PC-9 (cell line): ENCODE data around the gene UGT1A3. TPM values are rescaled to one million over a fixed set of nuclear protein-coding genes. Genes with fewer than 3 reads are reported as not detected.

Experiments used
- BruUV-seq: library from RNA; stranded (reverse); fragments of 400-500 nt; replicated peaks from 2 replicates; lab custom pipeline; 2021; lab: Mats Ljungman, UMichigan
- CTCF ChIA-PET: fragments of 300-600 bp; sonication (Branson Sonifier 250); formaldehyde crosslinking; loops from one replicate; lab custom pipeline; 2022; ENCODE audit warnings: antibody characterized with exemption; lab: Charles Lee
- POLR2A ChIA-PET: fragments of 300-600 bp; sonication (Branson Sonifier 250); formaldehyde crosslinking; loops from one replicate; lab custom pipeline; 2022; ENCODE audit warnings: antibody characterized with exemption; ENCODE audit not compliant: unreplicated experiment; lab: Charles Lee
- DNase-seq, 2 experiments: peaks; one replicate each; pipeline versions ENCODE4 v3.0.0 to v3.0.0-alpha.2; 2015 to 2022; ENCODE audit warnings: mixed read lengths in 1 of 2
- H2AFZ ChIP-seq: fragments of 200-600 bp; sonication (generic); 2 replicates; pipeline ENCODE4 v1.8.1; 2017; ENCODE audit warnings: antibody characterized with exemption
- H3F3A ChIP-seq: fragments of 200-600 bp; sonication (generic); 2 replicates; pipeline ENCODE4 v1.8.1; 2017; ENCODE audit warnings: antibody characterized with exemption, mild to moderate bottlenecking, low read depth; ENCODE audit not compliant: insufficient read depth
- H3K27ac ChIP-seq: fragments of 200-600 bp; sonication (generic); 2 replicates; pipeline ENCODE4 v1.6.1; 2016; ENCODE audit warnings: mixed run types
- H3K27me3 ChIP-seq: fragments of 200-600 bp; sonication (generic); 2 replicates; pipeline ENCODE4 v1.6.1; 2016; ENCODE audit warnings: low read depth, mixed run types; ENCODE audit not compliant: insufficient read depth
- H3K36me3 ChIP-seq: fragments of 200-600 bp; sonication (generic); 2 replicates; pipeline ENCODE4 v1.6.1; 2016; ENCODE audit warnings: low read depth, mixed run types
- H3K4me1 ChIP-seq: fragments of 200-600 bp; sonication (generic); replicated peaks from 2 replicates; pipeline ENCODE4 v1.6.1; 2016; ENCODE audit warnings: mixed run types; ENCODE audit not compliant: insufficient read depth
- H3K4me2 ChIP-seq: fragments of 200-600 bp; sonication (generic); 2 replicates; pipeline ENCODE4 v1.6.1; 2017; ENCODE audit warnings: mixed run types
- H3K4me3 ChIP-seq: fragments of 200-600 bp; sonication (generic); 2 replicates; pipeline ENCODE4 v1.6.1; 2016; ENCODE audit warnings: mixed run types
- H3K79me2 ChIP-seq: fragments of 200-600 bp; sonication (generic); 2 replicates; pipeline ENCODE4 v1.6.1; 2017; ENCODE audit warnings: low read depth, mixed run types
- H3K9me2 ChIP-seq: fragments of 200-600 bp; sonication (generic); 2 replicates; pipeline ENCODE4 v1.8.1; 2017; ENCODE audit warnings: mild to moderate bottlenecking; ENCODE audit not compliant: insufficient read depth
- H3K9me3 ChIP-seq: fragments of 200-600 bp; sonication (generic); 2 replicates; pipeline ENCODE4 v1.8.1; 2016; ENCODE audit warnings: low read depth; ENCODE audit not compliant: insufficient read depth
- H4K20me1 ChIP-seq: fragments of 200-600 bp; sonication (generic); 2 replicates; pipeline ENCODE4 v1.8.1; 2017; ENCODE audit not compliant: insufficient read depth
- EZH2 ChIP-seq: fragments of 200-600 bp; sonication (generic); IDR thresholded peaks from 2 replicates; pipeline ENCODE4 v1.8.0; 2017; ENCODE audit warnings: antibody characterized with exemption, low read depth
- intact Hi-C: fragments of 100-400 bp; cut with micrococcal nuclease; formaldehyde crosslinking; loops from one replicate; pipeline ENCODE4 v1.10.0; 2022; ENCODE audit not compliant: unreplicated experiment
- total RNA-seq: library from RNA; stranded (reverse); gene quantifications from 2 replicates; pipeline ENCODE4 v1.2.3, GENCODE V29; 2021
- TF ChIP-seq, protein P1 (sequence below): fragments of 200-600 bp; sonication (generic); conservative IDR thresholded peaks from 2 replicates; pipeline ENCODE4 v1.6.1; 2017; ENCODE audit warnings: mixed run types, antibody characterized with exemption, mild to moderate bottlenecking, moderate library complexity

The UGT1A3 gene
- total RNA-seq, 1 experiment from 2014 or later = 67.1 TPM

DNA sequence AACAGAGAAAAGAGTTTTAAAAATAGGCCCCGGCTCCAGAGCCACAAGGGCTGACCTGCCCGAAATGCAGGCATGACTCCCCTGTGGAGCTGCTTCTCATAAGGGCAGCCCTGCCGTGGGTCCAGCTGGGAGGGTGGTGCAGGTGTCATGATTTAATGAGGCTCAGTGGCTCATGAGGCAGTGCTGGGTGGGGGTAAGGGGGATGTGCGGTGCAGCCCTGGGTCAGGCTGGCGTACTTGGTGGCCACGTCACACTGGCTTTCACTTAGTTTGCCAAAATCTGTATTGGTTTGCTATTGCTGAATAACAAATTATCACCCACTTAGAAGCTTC, 91.9 kb downstream of the UGT1A3 start:
- H3K36me3 ChIP-seq = no peaks in the 10 kb centered on the region
- no peak for TF ChIP-seq EZH2
- TF ChIP-seq, protein P1, sequence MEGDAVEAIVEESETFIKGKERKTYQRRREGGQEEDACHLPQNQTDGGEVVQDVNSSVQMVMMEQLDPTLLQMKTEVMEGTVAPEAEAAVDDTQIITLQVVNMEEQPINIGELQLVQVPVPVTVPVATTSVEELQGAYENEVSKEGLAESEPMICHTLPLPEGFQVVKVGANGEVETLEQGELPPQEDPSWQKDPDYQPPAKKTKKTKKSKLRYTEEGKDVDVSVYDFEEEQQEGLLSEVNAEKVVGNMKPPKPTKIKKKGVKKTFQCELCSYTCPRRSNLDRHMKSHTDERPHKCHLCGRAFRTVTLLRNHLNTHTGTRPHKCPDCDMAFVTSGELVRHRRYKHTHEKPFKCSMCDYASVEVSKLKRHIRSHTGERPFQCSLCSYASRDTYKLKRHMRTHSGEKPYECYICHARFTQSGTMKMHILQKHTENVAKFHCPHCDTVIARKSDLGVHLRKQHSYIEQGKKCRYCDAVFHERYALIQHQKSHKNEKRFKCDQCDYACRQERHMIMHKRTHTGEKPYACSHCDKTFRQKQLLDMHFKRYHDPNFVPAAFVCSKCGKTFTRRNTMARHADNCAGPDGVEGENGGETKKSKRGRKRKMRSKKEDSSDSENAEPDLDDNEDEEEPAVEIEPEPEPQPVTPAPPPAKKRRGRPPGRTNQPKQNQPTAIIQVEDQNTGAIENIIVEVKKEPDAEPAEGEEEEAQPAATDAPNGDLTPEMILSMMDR = no peak
- H4K20me1 ChIP-seq = no peaks in the 10 kb centered on the region
- no peaks in the 10 kb centered on the region for H3K27me3 ChIP-seq
- H3K9me2 ChIP-seq = no peaks in the 10 kb centered on the region
- no peak for DNase-seq
- H3K27ac ChIP-seq = no peak overlapping the region
- intact Hi-C loops = no loop called here
- H3F3A ChIP-seq = no peaks in the 10 kb centered on the region
- ChIA-PET POLR2A (interaction anchor here (0.5 kb wide), 1 partner anchor 1003 kb away, joined by 4 read pairs; no protein-coding TSS in a partner anchor), CTCF (no interaction called here)
- no TSS peak for BruUV-seq
- H3K4me1 ChIP-seq = no peaks in the 10 kb centered on the region
- H3K4me2 ChIP-seq = no peak overlapping the region
- H3K4me3 ChIP-seq = no peak overlapping the region
- H2AFZ ChIP-seq = no peak overlapping the region
- no peaks in the 10 kb centered on the region for H3K79me2 ChIP-seq
- H3K9me3 ChIP-seq = no peaks in the 10 kb centered on the region

DNA sequence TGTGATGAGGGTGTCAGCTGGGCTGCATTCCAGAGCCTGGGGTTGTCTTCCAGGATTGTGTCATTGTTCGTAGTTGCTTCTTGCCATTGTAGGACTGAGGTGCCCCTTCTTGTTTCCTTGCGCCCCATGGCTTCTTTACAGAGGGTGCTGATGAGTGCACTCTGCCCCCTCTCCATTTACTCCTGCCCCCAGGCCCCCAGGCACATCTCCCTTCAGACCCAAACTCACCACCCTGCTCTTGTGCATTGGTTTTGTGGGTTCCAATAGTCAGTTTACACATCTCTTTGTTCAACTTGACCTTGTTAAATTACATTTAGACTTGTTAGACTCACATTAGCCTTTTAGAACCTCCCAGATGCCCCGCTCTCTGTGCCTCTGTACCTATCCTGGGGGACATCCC, 92.4 kb downstream of the UGT1A3 start:
- POLR2A ChIA-PET = interaction anchor here (0.5 kb wide), 1 partner anchor 1003 kb away, joined by 4 read pairs; no protein-coding TSS in a partner anchor
- no peaks in the 10 kb centered on the region for H3K27me3 ChIP-seq

DNA sequence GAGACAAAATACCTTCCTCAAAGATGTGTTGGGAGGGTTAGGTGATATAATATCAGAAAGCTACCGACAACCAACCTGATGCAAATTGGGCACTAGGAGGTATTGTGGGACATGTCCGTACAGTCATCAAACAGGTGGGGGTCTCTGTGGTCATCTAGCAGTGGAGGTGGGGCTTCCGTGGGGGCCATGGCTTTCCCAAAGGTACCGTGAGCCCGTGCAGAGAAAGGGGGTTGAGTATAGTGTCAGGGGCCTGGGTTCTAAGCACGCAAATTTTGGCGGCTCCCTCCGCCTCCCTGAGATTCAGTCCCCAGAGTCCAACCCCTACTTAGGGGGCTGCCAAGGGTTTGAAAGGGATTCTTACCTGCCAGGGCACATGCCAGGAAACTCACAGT, 92.9 kb downstream of the UGT1A3 start:
- no peak for TF ChIP-seq EZH2
- TF ChIP-seq, protein P1 = no peak
- no peak overlapping the region for H3K4me2 ChIP-seq
- no peaks in the 10 kb centered on the region for H3K9me2 ChIP-seq
- intact Hi-C loops = no loop called here
- H3F3A ChIP-seq = no peaks in the 10 kb centered on the region
- H3K4me1 ChIP-seq = no peaks in the 10 kb centered on the region
- no peaks in the 10 kb centered on the region for H3K79me2 ChIP-seq
- no peaks in the 10 kb centered on the region for H3K36me3 ChIP-seq
- H3K4me3 ChIP-seq = no peak overlapping the region
- ChIA-PET CTCF (no interaction called here), POLR2A (no interaction called here)
- H3K27me3 ChIP-seq = no peaks in the 10 kb centered on the region
- no peak overlapping the region for H3K27ac ChIP-seq
- no peak for DNase-seq
- H3K9me3 ChIP-seq = no peaks in the 10 kb centered on the region
- no peaks in the 10 kb centered on the region for H4K20me1 ChIP-seq
- H2AFZ ChIP-seq = no peak overlapping the region
- no TSS peak for BruUV-seq

More for the DNA sequence above, 92.4 kb downstream of the UGT1A3 start:
- Histone ChIP-seq H3K36me3 (no peaks in the 10 kb centered on the region), H3K4me2 (no peak overlapping the region), H3K79me2 (no peaks in the 10 kb centered on the region), H3F3A (no peaks in the 10 kb centered on the region), H3K4me3 (no peak overlapping the region), H3K4me1 (no peaks in the 10 kb centered on the region), H3K9me3 (no peaks in the 10 kb centered on the region), H4K20me1 (no peaks in the 10 kb centered on the region), H2AFZ (no peak overlapping the region), H3K27ac (no peak overlapping the region), H3K9me2 (no peaks in the 10 kb centered on the region)
- BruUV-seq = no TSS peak
- CTCF ChIA-PET = no interaction called here
- TF ChIP-seq EZH2 = no peak
- TF ChIP-seq, protein P1 = no peak
- no peak for DNase-seq
- intact Hi-C loops = no loop called here
